Left colon (tissue), 2 donors: Measurements from ENCODE around the gene ANKRD13D. TPM values are rescaled to one million over a fixed set of nuclear protein-coding genes. Genes with fewer than 3 reads are reported as not detected.
"Not testable (repeated sequence)": the region's sequence is repeated elsewhere in the genome, so short reads cannot be mapped to it uniquely, and the experiment has no call there.

Source experiments
- ATAC-seq: fragments of 200-7000 bp; cut with Tn5 transposase; one replicate; pipeline ENCODE4 v1.9.1; 2020; ENCODE audit warnings: mild to moderate bottlenecking, moderate library complexity
- DNase-seq, 2 donors: peaks; one replicate each; pipeline ENCODE4 v3.0.0-alpha.2; 2020
- intact Hi-C, 2 donors: fragments of 100-400 bp; cut with DNase I in 1 of 2; cut with micrococcal nuclease in 1 of 2; formaldehyde crosslinking; loops; one replicate each; pipeline versions ENCODE4 v1.11.2 to v1.14.0; 2022; cut with DNase I, micrococcal nuclease
- total RNA-seq, 2 donors: library from RNA; stranded (reverse); fragmentation: NEBNext Ultra II Directional; extraction: Animal tissue kit (Norgen Biotek cat#: 25700); gene quantifications; one replicate each; pipeline ENCODE4 v1.2.1, GENCODE V29; 2021
- donor health status: DM: no; HTN: no; CAD: no.
- donor health status: DM: yes; HTN: yes; CAD: no.

The ANKRD13D gene
- total RNA-seq, 2 donors from 2014 or later = 26.9 to 29.6 TPM

DNA sequence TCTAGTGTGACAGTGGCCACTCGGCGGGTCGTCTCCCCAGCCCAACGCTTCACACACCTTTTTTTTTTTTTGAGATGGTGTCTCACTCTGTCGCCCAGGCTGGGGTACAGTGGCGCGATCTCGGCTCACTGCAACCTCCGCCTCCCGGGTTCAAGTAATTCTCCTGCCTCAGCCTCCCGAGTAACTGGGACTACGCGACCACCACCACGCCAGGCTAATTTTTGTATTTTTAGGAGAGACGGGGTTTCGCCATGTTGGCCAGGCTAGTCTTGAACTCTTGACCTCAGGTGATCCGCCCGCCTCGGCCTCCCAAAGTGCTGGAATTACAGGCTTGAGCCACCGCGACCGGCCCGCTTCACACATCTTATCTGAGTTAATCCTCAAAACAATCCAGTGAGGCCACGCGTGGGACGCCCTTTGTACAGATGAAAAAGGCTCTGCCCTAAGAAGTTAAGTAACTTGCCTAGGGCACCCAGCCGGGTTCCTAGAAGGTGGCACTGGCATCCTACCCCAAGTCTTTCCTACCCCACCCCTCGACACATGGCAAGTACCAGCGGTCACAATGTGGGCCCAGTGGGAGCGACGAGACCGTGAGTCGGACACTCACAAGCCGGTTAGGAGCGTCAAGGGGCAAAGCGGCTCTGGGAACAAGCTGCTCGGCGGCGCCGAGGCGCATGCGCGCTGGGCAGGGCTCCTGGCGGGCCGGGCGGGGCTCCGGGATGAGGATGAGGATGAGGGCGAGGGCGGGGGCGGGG lies 28.0 kb upstream of the ANKRD13D start:
- DNase-seq (peak; percentile 60 to 70), ATAC-seq (peak; percentile 44)
- intact Hi-C loops = not testable (repeated sequence)

DNA sequence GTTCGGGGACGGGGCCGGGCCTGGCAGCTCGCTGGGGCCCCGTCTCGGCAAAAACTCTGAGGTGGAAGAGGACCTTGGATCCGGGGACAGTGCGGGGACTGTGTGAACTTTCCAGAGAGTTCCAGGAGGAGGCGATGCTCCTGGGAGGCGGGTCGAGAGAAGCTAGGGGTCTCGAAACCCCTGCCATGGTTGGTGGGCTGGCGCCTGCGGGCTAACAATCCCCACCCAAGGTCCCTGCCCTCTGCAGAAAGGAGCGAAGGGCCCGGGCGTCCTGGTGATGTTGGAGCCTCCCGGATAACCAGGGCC lies 27.5 kb upstream of the ANKRD13D start:
- ATAC-seq (no peak), DNase-seq (no peak)
- intact Hi-C loops = no loop called here

DNA sequence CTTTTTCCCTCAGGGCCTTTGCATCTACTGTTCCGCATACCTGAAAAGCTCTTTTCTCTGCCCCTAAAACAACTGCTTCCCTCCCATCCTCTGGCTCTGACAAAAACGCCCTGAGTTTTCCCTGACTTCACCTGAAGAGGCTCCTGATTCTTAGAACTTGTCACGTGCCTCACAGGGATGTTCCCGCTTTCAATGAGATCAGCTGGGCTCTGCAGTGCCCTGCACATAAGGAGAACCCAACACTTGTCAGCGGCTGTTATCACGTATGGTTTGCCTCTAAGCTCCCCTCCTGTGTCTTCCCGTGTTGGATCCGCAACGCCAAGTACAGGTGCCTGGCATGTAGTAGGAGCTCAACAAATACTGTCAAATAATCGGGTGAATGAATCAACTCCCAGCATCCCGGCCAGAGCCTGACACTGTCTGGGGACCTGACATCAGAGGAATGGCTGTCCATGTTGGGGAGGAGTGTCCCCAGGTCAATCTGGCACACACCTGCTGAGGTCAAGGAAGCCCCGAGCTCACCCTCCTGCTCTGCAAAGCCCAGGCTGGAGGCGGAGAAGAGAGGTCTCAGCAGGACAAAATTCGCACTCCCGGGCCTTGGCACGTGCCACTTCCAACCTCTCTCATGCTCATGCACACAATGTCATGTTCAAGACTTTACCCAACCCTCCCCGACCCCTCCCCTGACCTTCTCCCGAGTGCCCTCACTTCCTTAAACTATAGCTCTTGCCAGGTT lies 27.0 kb upstream of the ANKRD13D start:
- intact Hi-C loops = loop anchor here in 1 of 2 donors (2.0 kb wide), 1 partner anchor 55 kb away; no protein-coding TSS in a partner anchor
- ATAC-seq (no peak), DNase-seq (peak; percentile 22 to 27)

DNA sequence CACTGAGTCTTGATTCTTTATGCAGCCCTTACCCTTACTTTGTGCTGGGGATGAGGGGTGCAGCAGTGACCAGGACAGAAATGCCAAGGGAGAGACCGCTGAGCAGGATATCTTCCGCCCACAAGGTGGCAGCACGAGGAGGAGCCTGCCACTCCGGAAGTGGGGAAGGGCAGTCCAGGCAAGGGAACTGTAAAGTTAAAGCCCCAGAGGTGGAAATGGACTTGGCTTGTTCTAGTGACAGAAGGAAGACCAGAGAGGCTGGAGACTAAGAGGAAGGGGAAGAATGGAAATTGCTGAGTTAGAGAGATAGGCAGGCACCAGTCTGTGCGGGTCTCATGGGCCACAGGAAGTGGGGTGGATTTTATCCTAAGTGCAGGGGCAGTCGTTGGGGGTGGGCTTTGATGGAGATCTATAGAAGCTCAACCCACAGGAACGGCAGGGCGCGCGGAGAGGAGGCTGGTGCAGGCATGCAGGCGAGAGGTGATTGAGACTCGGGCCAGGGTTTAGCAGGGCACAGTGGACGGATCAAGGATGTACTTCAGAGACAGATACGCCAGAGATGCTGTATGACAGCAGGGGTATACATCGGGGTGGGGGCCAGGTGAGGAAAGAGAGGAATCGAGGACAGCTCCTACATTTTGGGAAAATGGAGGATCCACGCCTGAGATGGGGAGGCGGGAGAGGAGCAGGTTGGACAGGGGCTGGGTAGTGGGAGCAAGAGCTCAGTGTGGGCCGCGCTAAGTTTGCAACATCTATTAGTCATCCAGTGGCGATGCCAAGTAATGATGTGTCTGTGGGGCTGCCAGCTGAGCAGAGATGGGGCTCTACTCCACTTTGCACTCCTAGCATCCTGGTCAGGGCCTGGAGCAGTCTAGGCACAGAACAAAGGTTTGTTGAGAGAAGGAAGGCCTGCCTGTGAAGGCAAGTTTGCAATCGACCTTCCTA lies 26.1 kb upstream of the ANKRD13D start:
- peak; percentile 54 for ATAC-seq
- peak; percentile 81 to 90 for DNase-seq
- intact Hi-C loops = loop anchor here in 1 of 2 donors (2.0 kb wide), 1 partner anchor 54 kb away; no protein-coding TSS in a partner anchor

DNA sequence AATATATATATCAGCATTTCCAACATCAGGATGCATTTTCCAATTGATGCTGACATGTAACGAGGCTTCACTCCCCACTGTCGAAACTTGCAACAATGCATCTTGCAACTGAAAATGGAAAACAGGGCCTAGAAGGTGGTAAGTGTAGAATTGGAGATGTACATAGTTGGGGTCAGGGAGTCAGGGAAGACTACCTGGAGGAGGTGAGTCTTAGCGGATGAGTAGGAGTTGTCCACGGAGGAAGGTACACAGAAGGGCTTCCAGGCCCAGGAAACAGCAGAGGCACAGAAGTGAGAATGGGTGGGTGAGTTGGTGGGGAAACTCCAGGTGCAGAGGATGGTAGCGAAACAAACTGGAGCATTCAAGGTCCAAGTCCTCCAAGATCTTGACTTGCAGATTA lies 24.8 kb upstream of the ANKRD13D start:
- DNase-seq = no peak
- intact Hi-C loops = no loop called here
- no peak for ATAC-seq

DNA sequence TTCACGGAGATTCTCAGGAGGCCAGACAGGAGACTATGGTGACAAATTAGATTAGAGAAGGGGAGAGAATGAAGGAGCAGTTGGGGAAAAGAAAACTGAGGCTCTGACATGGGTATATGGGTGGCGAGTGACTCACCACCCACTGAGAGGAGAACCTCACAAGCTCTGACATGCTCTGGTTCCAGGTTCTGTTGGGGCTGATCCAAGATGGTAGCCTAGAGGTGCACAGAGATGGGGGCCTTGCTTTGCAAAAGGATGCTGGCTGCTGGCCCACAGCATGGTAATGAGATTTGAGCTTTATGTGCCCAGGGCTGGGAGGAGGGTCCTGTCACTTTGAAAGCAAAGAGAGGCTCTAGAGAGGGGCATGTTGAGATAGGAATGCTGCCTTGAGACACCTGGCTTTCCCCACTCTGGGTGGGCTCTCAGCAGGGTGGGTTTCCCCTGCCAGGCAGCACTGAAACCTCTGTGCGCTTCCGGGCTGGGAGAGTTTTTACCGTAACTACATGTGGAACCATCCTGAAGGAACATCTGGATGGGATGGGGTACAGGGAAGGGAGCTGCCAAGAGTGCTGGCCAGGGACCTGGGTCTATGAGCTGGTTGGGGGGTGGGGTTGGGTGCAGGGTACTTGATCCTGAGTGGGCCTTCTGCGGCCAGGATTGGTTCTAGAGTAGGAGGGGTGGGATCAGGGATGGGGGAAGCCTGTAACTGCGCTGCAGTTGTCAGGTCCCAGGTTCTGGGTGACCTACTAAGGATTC lies 24.0 kb upstream of the ANKRD13D start:
- ATAC-seq = no peak
- intact Hi-C loops = loop anchor here in 1 of 2 donors (5.0 kb wide), 1 partner anchor 52 kb away; no protein-coding TSS in a partner anchor
- peak; percentile 20 to 24 for DNase-seq

DNA sequence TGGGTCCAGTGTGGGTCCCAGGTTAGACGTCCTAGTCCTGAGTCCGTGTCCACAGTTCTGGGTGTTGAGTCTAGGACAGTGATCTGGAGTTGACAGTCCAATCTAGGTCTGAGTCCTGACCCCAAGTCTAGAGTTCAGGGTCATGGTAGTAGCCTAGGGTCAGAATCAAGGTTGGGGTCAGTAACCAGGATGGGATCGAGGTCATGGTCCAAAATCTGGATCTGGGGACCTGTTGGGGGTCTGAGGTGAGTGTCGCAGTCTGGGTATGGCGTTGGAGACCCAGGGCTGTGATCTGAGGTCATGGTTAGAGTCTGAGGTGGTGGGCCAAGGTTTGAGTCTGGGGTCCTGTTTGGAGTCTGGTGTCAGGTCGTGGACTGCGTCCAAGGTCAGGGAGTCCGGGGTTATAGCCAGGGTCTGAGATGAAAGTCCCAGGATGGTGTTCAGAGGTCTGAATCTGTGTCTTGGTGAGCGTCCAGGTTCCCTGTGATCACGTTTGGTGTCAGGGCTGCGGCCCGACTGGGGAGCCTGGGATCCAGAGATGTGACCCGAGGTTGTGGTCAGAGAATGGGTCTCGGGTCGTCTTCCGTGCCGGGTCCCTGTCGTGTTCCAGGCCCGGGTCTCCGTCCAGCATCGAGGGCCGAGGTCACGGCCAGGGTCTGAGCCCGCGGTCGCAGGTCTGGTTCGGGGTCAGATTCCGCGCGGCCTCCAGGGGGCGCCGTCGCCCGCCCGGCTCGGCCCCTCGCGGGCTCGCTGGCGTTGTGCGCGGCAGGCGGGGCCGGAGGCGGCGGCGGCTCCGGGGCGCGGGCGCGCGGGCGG lies 23.3 kb upstream of the ANKRD13D start:
- intact Hi-C loops = loop anchor here in 1 of 2 donors (5.0 kb wide), 1 partner anchor 51 kb away; no protein-coding TSS in a partner anchor
- DNase-seq (peak; percentile 49 to 82), ATAC-seq (peak; percentile 39)

DNA sequence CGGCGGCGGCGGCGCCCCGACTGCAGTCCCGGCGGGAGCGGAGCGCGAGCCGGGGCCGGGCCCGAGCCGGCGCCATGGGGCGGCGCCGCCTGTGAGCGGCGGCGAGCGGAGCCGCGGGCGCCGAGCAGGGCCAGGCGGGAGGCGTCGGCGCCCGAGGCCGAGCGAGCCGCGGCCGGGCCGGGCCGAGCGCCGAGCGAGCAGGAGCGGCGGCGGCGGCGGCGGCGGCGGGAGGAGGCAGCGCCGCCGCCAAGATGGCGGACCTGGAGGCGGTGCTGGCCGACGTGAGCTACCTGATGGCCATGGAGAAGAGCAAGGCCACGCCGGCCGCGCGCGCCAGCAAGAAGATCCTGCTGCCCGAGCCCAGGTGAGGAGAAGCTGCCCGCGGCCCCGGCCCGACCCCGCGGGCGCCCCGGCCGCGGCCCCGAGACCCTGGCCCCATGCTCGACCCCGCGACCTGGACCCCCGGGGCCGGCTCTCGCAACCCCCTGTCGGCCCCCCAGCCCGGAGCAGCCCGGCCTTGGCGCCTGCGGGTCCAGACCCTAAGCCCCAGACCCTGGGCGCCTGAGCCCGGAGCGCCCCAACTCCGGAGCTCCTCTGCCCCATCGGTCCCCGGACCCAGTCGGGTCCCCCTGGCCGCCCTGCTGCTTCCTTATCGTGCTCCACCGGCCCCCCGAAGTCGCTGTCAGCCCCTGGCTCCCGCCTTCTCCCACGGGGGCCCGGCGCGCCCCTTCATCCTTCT lies 22.5 kb upstream of the ANKRD13D start, which contains the start of gene GRK2:
Gene GRK2, plus strand, starts transcription at position 25 of the 739 bp plus-strand sequence. Its CDS starts 227 bp downstream, at position 252.
- ATAC-seq (peak; percentile 2), DNase-seq (peak; percentile 44 to 61)
- intact Hi-C loops = loop anchor here in 1 of 2 donors (5.0 kb wide), 1 partner anchor 51 kb away; no protein-coding TSS in a partner anchor

DNA sequence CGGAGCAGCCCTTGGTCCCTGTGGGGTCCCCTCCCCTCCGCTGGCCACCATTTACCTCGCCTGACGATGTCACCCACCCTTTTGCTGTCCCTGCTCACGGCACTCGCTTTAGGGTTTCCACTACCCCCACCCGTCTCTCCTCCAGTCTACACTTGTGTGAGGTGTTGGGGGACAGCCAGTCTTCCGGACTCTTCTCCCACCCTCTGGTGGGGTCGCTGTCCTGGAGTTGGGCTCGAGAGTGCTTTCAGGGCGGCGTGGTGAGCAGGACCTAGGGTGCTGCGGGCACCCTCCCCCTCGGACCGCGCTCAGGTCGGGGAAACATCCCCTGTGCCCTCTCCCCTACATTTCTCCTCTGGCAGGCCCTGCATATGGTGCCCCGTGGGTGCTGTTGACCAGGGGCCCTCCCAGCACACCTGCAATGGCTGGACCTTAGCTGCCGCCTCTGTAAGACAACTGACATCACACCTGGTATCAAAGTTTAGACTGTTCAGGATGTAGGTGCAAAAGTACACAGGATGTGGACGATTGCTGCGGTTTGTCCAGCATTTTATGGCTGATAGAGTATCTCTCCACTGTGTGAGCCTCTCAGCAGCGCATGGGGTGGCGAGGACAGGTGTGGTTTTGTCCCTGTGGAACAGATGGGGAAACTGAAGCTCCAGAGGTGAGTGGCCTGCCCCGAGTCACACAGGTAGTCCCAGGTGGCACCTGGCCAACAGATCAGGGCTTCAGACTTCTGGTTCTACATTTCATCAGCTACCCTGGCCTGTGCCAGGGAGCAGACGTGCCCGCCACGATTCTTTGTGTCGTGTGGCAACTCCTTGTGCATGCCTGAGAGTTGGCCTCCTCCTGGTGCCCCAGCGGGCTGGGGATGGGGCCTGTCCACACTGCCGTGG lies 21.7 kb upstream of the ANKRD13D start:
- intact Hi-C loops = loop anchor here in 1 of 2 donors (5.0 kb wide), 1 partner anchor 50 kb away; no protein-coding TSS in a partner anchor
- ATAC-seq = peak; percentile 71
- peak; percentile 81 to 84 for DNase-seq

DNA sequence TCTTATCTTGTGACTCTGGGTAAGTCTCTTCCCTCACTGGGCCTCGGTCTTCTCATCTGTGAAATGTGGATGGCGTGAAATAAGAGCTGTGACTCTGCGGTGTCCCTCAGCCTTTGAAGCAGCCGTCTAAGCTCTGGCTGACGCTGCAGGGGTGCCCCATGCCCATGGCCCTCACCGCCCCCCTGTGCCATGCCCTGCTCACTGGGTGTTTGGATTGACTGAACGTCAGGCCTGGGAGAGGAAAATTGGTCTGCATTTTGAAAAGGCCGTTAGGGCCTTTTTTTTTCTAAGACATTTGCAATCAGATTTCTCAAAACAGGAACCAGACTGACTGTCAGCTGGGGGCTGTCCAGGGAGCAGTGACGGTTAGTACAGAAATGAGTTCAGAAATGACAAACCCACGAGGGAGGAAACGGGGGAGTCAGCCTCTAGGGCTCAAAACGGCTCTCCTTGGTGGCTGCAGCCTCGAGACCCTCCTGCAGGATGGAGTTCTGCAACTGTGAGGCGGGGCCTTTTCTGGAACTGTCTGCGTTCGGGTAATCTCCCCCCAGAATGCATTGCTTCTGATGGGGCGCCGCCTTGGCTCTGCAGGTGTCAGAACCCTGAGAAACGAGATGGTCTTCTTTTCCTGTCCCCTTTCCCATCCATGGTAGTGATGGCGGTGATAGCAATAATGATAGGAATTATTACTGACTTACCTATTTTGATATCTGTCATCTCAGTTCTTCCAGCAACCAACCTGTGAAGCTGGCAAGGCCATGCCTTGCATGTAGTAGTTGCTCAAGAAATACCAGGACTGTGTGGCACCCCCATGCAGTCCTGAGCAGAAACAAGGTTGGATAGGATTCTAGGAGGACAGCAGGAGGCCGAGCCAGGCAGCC lies 20.8 kb upstream of the ANKRD13D start:
- DNase-seq (peak; percentile 52 to 53), ATAC-seq (no peak)
- intact Hi-C loops = loop anchor here in 1 of 2 donors (5.0 kb wide), 1 partner anchor 49 kb away; no protein-coding TSS in a partner anchor

DNA sequence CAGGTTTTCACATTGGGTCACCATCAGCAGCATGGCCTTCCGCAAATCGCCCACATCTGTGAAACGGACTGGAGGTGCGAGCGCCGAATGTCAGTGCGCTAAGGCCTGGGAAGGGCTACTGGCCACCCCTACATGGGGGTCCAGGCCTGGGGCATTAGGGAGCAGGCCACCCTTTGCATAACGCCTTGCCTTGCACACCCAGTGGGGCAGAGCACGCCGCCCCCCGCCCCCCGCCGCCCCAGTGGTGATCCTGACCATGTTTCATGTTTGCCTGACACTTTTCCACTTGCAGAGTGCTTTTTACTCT lies 20.2 kb upstream of the ANKRD13D start:
- intact Hi-C loops = loop anchor here in 1 of 2 donors (5.0 kb wide), 1 partner anchor 48 kb away; no protein-coding TSS in a partner anchor
- DNase-seq (peak; percentile 22 to 26), ATAC-seq (no peak)

DNA sequence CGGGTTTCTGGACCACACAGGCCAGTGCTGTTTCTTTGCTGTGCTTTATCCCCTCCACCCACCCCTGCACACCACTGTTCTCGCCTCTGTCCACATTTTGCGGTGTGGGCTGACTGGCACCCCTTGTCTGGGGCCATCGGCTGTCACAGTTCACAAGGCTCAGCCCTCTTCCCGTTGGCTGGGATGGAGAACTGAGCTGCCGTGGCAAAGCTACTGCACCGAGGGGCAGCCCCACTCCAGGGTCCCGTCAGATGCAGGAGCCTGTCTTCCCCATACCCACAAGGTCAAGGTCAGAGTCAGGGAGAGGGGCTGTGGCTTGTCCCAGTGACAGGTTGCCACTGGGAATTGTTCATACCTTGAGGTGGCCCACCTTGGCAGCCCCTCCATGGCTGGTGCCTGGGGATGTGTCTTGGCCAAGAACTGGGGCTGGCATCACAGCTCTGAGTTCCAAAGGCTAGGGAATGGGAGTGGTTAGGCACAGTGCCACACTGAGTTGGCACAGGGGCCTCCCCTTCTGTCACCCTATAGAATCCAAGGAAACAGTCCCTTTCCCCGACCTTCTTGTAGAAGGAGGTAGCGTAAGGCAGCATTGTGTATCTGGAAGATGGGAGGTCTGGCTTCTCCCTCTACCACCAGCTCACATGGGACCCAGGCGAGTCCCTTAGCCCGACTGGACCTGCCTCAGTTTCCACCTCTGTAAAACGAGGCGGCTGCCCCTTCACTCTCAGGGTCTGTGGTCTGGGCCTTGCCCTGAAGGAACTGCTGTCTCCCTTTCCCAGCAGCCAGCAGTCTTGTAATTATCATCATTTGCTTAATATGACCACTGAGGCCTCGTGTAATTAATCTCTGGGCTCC lies 19.5 kb upstream of the ANKRD13D start:
- peak; percentile 52 for ATAC-seq
- peak; percentile 78 to 82 for DNase-seq
- intact Hi-C loops = loop anchor here in 1 of 2 donors (5.0 kb wide), 1 partner anchor 48 kb away; no protein-coding TSS in a partner anchor
